Liver (tissue), 9 donors: ENCODE results near the gene PPP6R3. TPM values are rescaled to one million over a fixed set of nuclear protein-coding genes. Genes with fewer than 3 reads are reported as not detected.

Source experiments
- DNase-seq: peaks from one replicate; pipeline ENCODE4 v3.0.0-alpha.2; 2017; ENCODE audit warnings: low spot score
- H3K27ac ChIP-seq, 2 donors: one replicate each; pipeline ENCODE4 v1.7.0; 2013; ENCODE audit warnings: inconsistent platforms in 2 of 2, low read length in 2 of 2, control low read depth in 1 of 2, low read depth in 1 of 2, mild to moderate bottlenecking in 1 of 2
- H3K27me3 ChIP-seq, 4 donors: one replicate each; pipeline versions ENCODE4 v1.6.1 to v1.7.0; 2013; ENCODE audit warnings: low read length in 3 of 4, inconsistent platforms in 1 of 4, mild to moderate bottlenecking in 1 of 4, moderate library complexity in 1 of 4; ENCODE audit not compliant: control insufficient read depth in 4 of 4, insufficient read depth in 4 of 4
- H3K36me3 ChIP-seq, 4 donors: one replicate each; pipeline versions ENCODE4 v1.6.1 to v1.7.0; 2013; ENCODE audit warnings: low read length in 3 of 4, mild to moderate bottlenecking in 3 of 4, low read depth in 1 of 4, moderate library complexity in 1 of 4; ENCODE audit not compliant: control insufficient read depth in 4 of 4, insufficient read depth in 3 of 4
- H3K4me1 ChIP-seq, 4 donors: one replicate each; pipeline versions ENCODE4 v1.6.1 to v1.7.0; 2013; ENCODE audit warnings: low read length in 3 of 4, mild to moderate bottlenecking in 3 of 4, moderate library complexity in 1 of 4; ENCODE audit not compliant: control insufficient read depth in 4 of 4, insufficient read depth in 4 of 4
- H3K4me3 ChIP-seq, 3 donors: one replicate each; pipeline versions ENCODE4 v1.6.1 to v1.7.0; 2013; ENCODE audit warnings: low read length in 3 of 3, control low read depth in 1 of 3, low read depth in 1 of 3, mild to moderate bottlenecking in 1 of 3
- H3K9ac ChIP-seq, 2 donors: one replicate each; pipeline ENCODE4 v1.7.0; 2013; ENCODE audit warnings: low read length in 2 of 2, mild to moderate bottlenecking in 2 of 2, moderate library complexity in 2 of 2, control low read depth in 1 of 2, low read depth in 1 of 2
- H3K9me3 ChIP-seq, 4 donors: one replicate each; pipeline versions ENCODE4 v1.6.1 to v1.7.0; 2013; ENCODE audit warnings: low read length in 3 of 4; ENCODE audit not compliant: control insufficient read depth in 4 of 4
- ATF3 ChIP-seq: IDR thresholded peaks from 2 replicates; pipeline ENCODE4 v1.6.1; 2016; ENCODE audit warnings: antibody characterized with exemption
- EGR1 ChIP-seq, 2 donors: IDR thresholded peaks; 2 replicates each; pipeline ENCODE4 v1.6.1; 2016 to 2018; ENCODE audit warnings: antibody characterized with exemption in 2 of 2, low read depth in 2 of 2
- FOXA1 ChIP-seq: IDR thresholded peaks from 2 replicates; pipeline ENCODE4 v1.6.1; 2016; ENCODE audit warnings: antibody characterized with exemption
- FOXA2 ChIP-seq: IDR thresholded peaks from 2 replicates; pipeline ENCODE4 v1.6.1; 2016; ENCODE audit warnings: antibody characterized with exemption
- GABPA ChIP-seq, 2 donors: IDR thresholded peaks in 1 of 2; conservative IDR thresholded peaks in 1 of 2; 2 replicates each; pipeline ENCODE4 v1.6.1; 2016; ENCODE audit warnings: antibody characterized with exemption in 2 of 2, mild to moderate bottlenecking in 1 of 2, moderate library complexity in 1 of 2
- HNF4A ChIP-seq, 2 donors: conservative IDR thresholded peaks; 2 replicates each; pipeline ENCODE4 v1.6.1; 2016; ENCODE audit warnings: antibody characterized with exemption in 2 of 2, mild to moderate bottlenecking in 2 of 2
- HNF4G ChIP-seq: IDR thresholded peaks from 2 replicates; pipeline ENCODE4 v1.6.1; 2016; ENCODE audit warnings: antibody characterized with exemption
- MAX ChIP-seq: IDR thresholded peaks from 2 replicates; pipeline ENCODE4 v1.6.1; 2016; ENCODE audit warnings: antibody characterized with exemption
- NR2F2 ChIP-seq: IDR thresholded peaks from 2 replicates; pipeline ENCODE4 v1.6.1; 2016; ENCODE audit warnings: antibody characterized with exemption
- RAD21 ChIP-seq, 2 donors: IDR thresholded peaks; 2 replicates each; pipeline ENCODE4 v1.6.1; 2016; ENCODE audit warnings: antibody characterized with exemption in 2 of 2, mild to moderate bottlenecking in 2 of 2
- RXRA ChIP-seq, 2 donors: IDR thresholded peaks; 2 replicates each; pipeline ENCODE4 v1.6.1; 2017 to 2018; ENCODE audit warnings: antibody characterized with exemption in 2 of 2, mild to moderate bottlenecking in 1 of 2
- SP1 ChIP-seq: IDR thresholded peaks from 2 replicates; pipeline ENCODE4 v1.6.1; 2018; ENCODE audit warnings: antibody characterized with exemption, mild to moderate bottlenecking
- TAF1 ChIP-seq: conservative IDR thresholded peaks from 2 replicates; pipeline ENCODE4 v1.6.1; 2016; ENCODE audit warnings: antibody characterized with exemption, mild to moderate bottlenecking
- WGBS: extraction: QIAGEN DNeasy Blood & Tissue Kit; methylation state at CpG from one replicate; pipeline ENCODE4 v1.1.7; 2013; 5-methylcytosine and 5-hydroxymethylcytosine counted together
- polyA plus RNA-seq, 2 donors: library from polyadenylated mRNA; stranded (reverse) in 1 of 2; unstranded in 1 of 2; fragments of 200-250 nt in 1 of 2; fragments of >200 nt in 1 of 2; fragmentation: Nextera tagmentation in 1 of 2; extraction: Ambion mirVana in 1 of 2; gene quantifications; one replicate each; pipeline versions ENCODE4 v1.2.1 to v1.2.3, GENCODE V29; 2013 to 2015
- total RNA-seq, 2 donors: library from RNA; depleted of rRNA; stranded (reverse); fragments of >200 nt; gene quantifications; one replicate each; pipeline ENCODE4 v1.2.3, GENCODE V29; 2014
- TF ChIP-seq, protein P1 (sequence below): IDR thresholded peaks from 2 replicates; pipeline ENCODE4 v1.6.1; 2016; ENCODE audit warnings: antibody characterized with exemption
- TF ChIP-seq, protein P2 (sequence below): fragments of 150-350 bp; IDR thresholded peaks from 2 replicates; pipeline ENCODE4 v1.5.1; 2017; ENCODE audit warnings: improper control_type of control experiment, low read depth, low read length; ENCODE audit not compliant: missing input control
- donor health status: healthy.
- donor health status: healthy.
- donor health status: healthy.
- donor health status: healthy.
- donor health status: healthy.

Gene PPP6R3
- total and polyA plus RNA-seq, 4 donors: 12.3 to 101 (median 58.1) TPM

DNA sequence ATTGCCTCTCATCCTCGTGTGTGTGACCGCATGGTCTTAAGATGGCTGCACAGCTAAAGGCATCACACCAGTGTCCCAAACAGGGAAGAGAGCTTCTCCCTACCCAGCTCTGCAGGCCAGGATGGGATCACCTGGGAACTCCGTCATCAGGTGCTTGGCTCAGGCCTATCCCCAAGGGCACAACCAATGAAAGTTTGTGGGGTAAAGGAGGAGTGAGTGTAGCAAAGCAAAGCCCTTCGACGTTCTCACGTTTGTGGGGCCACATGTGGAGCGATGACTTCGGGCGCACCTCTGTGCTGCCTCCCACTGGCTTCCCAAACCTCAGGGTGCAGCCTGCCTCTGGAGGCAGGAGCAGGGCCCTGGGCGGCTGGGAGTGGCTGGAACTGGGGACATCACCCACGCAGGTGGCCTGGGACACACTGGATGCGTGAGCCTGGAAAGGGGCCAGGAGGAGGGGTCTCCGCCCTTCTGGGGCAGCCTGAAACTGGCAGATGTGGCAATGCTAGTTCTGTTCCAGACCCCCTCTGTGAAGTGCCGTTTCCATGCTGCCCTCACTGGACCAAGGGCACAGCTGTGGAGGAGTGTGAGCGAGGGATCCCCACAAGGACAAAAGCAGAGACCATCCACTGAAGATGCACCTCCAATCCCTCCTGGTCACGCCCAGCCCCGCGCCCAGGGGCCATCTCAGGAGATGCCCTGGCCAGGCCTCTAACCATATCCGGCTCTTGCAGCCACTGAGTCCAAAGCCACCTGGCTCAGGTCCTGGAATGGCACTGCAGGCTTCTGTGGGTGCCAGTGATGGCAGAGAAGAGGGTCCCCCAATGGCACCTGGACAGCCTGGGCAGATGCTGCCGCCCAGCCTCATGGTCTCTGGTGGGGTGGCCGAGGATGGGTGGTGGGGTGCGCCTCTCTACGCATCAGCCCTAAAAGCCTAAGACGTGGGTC is 193.2 kb downstream of the PPP6R3 start (continued):
- TF ChIP-seq, protein P1, sequence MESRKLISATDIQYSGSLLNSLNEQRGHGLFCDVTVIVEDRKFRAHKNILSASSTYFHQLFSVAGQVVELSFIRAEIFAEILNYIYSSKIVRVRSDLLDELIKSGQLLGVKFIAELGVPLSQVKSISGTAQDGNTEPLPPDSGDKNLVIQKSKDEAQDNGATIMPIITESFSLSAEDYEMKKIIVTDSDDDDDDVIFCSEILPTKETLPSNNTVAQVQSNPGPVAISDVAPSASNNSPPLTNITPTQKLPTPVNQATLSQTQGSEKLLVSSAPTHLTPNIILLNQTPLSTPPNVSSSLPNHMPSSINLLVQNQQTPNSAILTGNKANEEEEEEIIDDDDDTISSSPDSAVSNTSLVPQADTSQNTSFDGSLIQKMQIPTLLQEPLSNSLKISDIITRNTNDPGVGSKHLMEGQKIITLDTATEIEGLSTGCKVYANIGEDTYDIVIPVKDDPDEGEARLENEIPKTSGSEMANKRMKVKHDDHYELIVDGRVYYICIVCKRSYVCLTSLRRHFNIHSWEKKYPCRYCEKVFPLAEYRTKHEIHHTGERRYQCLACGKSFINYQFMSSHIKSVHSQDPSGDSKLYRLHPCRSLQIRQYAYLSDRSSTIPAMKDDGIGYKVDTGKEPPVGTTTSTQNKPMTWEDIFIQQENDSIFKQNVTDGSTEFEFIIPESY: no peak
- TF ChIP-seq FOXA1: no peak
- TF ChIP-seq, protein P2, sequence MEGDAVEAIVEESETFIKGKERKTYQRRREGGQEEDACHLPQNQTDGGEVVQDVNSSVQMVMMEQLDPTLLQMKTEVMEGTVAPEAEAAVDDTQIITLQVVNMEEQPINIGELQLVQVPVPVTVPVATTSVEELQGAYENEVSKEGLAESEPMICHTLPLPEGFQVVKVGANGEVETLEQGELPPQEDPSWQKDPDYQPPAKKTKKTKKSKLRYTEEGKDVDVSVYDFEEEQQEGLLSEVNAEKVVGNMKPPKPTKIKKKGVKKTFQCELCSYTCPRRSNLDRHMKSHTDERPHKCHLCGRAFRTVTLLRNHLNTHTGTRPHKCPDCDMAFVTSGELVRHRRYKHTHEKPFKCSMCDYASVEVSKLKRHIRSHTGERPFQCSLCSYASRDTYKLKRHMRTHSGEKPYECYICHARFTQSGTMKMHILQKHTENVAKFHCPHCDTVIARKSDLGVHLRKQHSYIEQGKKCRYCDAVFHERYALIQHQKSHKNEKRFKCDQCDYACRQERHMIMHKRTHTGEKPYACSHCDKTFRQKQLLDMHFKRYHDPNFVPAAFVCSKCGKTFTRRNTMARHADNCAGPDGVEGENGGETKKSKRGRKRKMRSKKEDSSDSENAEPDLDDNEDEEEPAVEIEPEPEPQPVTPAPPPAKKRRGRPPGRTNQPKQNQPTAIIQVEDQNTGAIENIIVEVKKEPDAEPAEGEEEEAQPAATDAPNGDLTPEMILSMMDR: no peak
- TF ChIP-seq HNF4G: no peak

- no peak overlapping the region for H3K9ac ChIP-seq
- H3K36me3 ChIP-seq: no peaks in the 10 kb centered on the region
- peaks cover 0 to 8% (median 4%) of the 10 kb centered on the region in 4 donors for H3K9me3 ChIP-seq
- no peak overlapping the region for H3K4me3 ChIP-seq
- WGBS: 90% methylated on average over 8 of the region's 8 CpGs
- H3K27me3 ChIP-seq: no peaks in the 10 kb centered on the region
- H3K27ac ChIP-seq: no peak overlapping the region
- TF ChIP-seq ATF3 (no peak), NR2F2 (no peak), MAX (no peak), EGR1 (IDR thresholded peaks at IDR 0.05; ENCODE audit: low read depth in 2 of 2) (no peak), FOXA1 (no peak), TAF1 (no peak), SP1 (no peak), HNF4A (conservative IDR thresholded peaks at IDR 0.05) (no peak)
- H3K4me1 ChIP-seq: no peaks in the 10 kb centered on the region
- DNase-seq: no peak
Observed at GRCh38 chr11:68654978-68655377, 194.4 kb downstream of the PPP6R3 start.

DNA sequence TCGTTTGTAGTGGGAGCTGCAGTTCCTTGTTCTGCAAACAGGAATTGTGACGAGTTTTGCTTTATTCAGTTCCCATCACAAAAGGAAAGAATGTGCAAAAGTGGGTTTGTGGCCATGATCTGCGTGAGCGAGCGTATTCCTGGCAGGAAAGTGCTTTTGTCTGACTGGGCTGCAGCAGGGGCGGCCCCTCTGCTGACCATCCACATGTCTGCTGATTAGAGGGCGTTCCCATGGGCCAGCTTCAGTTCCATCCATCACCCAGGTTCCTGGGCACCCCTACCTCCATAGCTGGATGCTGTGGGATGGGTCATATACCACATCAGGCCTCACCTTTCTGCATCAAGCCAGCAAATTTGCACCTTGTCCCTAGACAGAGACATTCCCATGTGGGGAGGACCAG is 194.9 kb downstream of the PPP6R3 start:
- Histone ChIP-seq H3K9me3 (peaks cover 0 to 8% (median 4%) of the 10 kb centered on the region in 4 donors), H3K27ac (no peak overlapping the region), H3K27me3 (no peaks in the 10 kb centered on the region), H3K4me1 (no peaks in the 10 kb centered on the region), H3K4me3 (no peak overlapping the region), H3K36me3 (no peaks in the 10 kb centered on the region), H3K9ac (no peak overlapping the region)
- 76% methylated on average over 7 of the region's 7 CpGs for WGBS
- no peak for TF ChIP-seq RAD21 (IDR thresholded peaks at IDR 0.05)
- no peak for TF ChIP-seq TAF1
- TF ChIP-seq ATF3: no peak
- TF ChIP-seq FOXA2: no peak
- TF ChIP-seq, protein P1: no peak
- no peak for TF ChIP-seq EGR1 (IDR thresholded peaks at IDR 0.05; ENCODE audit: low read depth in 2 of 2)
- no peak for TF ChIP-seq GABPA (IDR thresholded peaks at IDR 0.05 in 1 of 2, conservative IDR thresholded peaks at IDR 0.05 in 1 of 2)
- no peak for TF ChIP-seq MAX
- no peak for TF ChIP-seq HNF4A (conservative IDR thresholded peaks at IDR 0.05)
- no peak for TF ChIP-seq NR2F2
- TF ChIP-seq RXRA (IDR thresholded peaks at IDR 0.05): no peak
- no peak for DNase-seq
